Measurements from ENCODE around the gene RFX2. TPM values are rescaled to one million over a fixed set of nuclear protein-coding genes. Genes with fewer than 3 reads are reported as not detected.

Gene RFX2
- total and polyA plus RNA-seq, 9 of the 15 experiments (the other 6 are each of a cell fraction or from before 2014, with no cell fraction given), result 3.6 to 18.7 (median 8.7) TPM

- TF ChIP-seq FOS (IDR thresholded peaks at IDR 0.05; ENCODE audit: extremely low read depth, insufficient read length), result peak; percentile 69
- no peak for TF ChIP-seq PURB (CRISPR knock-in tag; IDR thresholded peaks at IDR 0.05; ENCODE audit: low read depth)
- no peak for TF ChIP-seq TGIF2 (CRISPR knock-in tag; IDR thresholded peaks at IDR 0.05)
- TF ChIP-seq SRSF1 (IDR thresholded peaks at IDR 0.05; ENCODE audit: low read depth, low read length), result no peak
- peak; percentile 99 for TF ChIP-seq DPF2 (IDR thresholded peaks at IDR 0.05)
- peak; percentile 77; the same call in 1 of the 2 replicates for TF ChIP-seq HLTF (IDR thresholded peaks at IDR 0.05)
- TF ChIP-seq SMARCC2 (IDR thresholded peaks at IDR 0.05; ENCODE audit: low read depth), result peak; percentile 95
- TF ChIP-seq, protein P1, sequence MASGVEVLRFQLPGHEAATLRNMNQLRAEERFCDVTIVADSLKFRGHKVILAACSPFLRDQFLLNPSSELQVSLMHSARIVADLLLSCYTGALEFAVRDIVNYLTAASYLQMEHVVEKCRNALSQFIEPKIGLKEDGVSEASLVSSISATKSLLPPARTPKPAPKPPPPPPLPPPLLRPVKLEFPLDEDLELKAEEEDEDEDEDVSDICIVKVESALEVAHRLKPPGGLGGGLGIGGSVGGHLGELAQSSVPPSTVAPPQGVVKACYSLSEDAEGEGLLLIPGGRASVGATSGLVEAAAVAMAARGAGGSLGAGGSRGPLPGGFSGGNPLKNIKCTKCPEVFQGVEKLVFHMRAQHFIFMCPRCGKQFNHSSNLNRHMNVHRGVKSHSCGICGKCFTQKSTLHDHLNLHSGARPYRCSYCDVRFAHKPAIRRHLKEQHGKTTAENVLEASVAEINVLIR (CRISPR knock-in tag; IDR thresholded peaks at IDR 0.05), result no peak
- TF ChIP-seq NR2C2 (CRISPR knock-in tag; IDR thresholded peaks at IDR 0.05), result no peak
- TF ChIP-seq NR2C2 (tag; IDR thresholded peaks at IDR 0.05), result peak; percentile 59; the same call in 1 of the 2 replicates
- no peak for TF ChIP-seq MTF1 (CRISPR knock-in tag; IDR thresholded peaks at IDR 0.05; ENCODE audit: borderline replicate concordance)
- TF ChIP-seq ZFX (CRISPR knock-in tag; IDR thresholded peaks at IDR 0.05), result peak; percentile 90
- TF ChIP-seq ZSCAN29 (IDR thresholded peaks at IDR 0.05), result peak; percentile 72; the same call in 1 of the 2 replicates
- TF ChIP-seq, protein P2, sequence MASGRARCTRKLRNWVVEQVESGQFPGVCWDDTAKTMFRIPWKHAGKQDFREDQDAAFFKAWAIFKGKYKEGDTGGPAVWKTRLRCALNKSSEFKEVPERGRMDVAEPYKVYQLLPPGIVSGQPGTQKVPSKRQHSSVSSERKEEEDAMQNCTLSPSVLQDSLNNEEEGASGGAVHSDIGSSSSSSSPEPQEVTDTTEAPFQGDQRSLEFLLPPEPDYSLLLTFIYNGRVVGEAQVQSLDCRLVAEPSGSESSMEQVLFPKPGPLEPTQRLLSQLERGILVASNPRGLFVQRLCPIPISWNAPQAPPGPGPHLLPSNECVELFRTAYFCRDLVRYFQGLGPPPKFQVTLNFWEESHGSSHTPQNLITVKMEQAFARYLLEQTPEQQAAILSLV (tag; IDR thresholded peaks at IDR 0.05), result peak; percentile 78
- peak; percentile 75 for TF ChIP-seq TCF3 (CRISPR knock-in tag; IDR thresholded peaks at IDR 0.05)
- TF ChIP-seq BACH1 (tag; IDR thresholded peaks at IDR 0.05), result peak; percentile 63; the same call in 1 of the 2 replicates
- TF ChIP-seq, protein P3, sequence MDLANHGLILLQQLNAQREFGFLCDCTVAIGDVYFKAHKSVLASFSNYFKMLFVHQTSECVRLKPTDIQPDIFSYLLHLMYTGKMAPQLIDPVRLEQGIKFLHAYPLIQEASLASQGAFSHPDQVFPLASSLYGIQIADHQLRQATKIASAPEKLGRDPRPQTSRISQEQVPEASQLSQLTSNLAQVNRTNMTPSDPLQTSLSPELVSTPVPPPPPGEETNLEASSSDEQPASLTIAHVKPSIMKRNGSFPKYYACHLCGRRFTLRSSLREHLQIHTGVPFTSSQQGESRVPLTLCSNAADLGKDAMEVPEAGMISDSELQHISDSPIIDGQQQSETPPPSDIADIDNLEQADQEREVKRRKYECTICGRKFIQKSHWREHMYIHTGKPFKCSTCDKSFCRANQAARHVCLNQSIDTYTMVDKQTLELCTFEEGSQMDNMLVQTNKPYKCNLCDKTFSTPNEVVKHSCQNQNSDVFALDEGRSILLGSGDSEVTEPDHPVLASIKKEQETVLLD (IDR thresholded peaks at IDR 0.05), result peak; percentile 92
- TF ChIP-seq MBD2 (IDR thresholded peaks at IDR 0.05; ENCODE audit: borderline replicate concordance, low read depth), result peak; percentile 75; the same call in 1 of the 2 replicates
- peak; percentile 85 for TF ChIP-seq ZNF766 (CRISPR knock-in tag; conservative IDR thresholded peaks at IDR 0.05)
- TF ChIP-seq ZNF696 (CRISPR knock-in tag; conservative IDR thresholded peaks at IDR 0.05), result no peak
- TF ChIP-seq, protein P4, sequence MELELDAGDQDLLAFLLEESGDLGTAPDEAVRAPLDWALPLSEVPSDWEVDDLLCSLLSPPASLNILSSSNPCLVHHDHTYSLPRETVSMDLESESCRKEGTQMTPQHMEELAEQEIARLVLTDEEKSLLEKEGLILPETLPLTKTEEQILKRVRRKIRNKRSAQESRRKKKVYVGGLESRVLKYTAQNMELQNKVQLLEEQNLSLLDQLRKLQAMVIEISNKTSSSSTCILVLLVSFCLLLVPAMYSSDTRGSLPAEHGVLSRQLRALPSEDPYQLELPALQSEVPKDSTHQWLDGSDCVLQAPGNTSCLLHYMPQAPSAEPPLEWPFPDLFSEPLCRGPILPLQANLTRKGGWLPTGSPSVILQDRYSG (tag; conservative IDR thresholded peaks at IDR 0.05; ENCODE audit: low read depth), result peak; percentile 73; the same call in 1 of the 2 replicates
- TF ChIP-seq CSDE1 (IDR thresholded peaks at IDR 0.05), result 0 out of 4 replicates have a peak, but pooled peaks of 1 of the 2 experiments have one; percentile 13
- TF ChIP-seq CHD2 (IDR thresholded peaks at IDR 0.05; ENCODE audit: low read depth, low read length), result 0 out of 2 replicates have a peak, but pooled peaks have one; percentile 15
- no peak for TF ChIP-seq SMARCB1 (IDR thresholded peaks at IDR 0.05; ENCODE audit: insufficient read length, low read depth)
- TF ChIP-seq EHMT2 (IDR thresholded peaks at IDR 0.05), result peak; percentile 23; the same call in 1 of the 2 replicates
- no peak for TF ChIP-seq ZBTB8A (IDR thresholded peaks at IDR 0.05; ENCODE audit: partially characterized antibody)
Observed at GRCh38 chr19:6060600-6061375, 49.5 kb downstream of the RFX2 start (continued).
